Activated naive CD4-positive, alpha-beta T cell treated with anti-CD3 and anti-CD28 coated beads for 36 hours (primary cell): ENCODE data around the gene EML6. TPM values are rescaled to one million over a fixed set of nuclear protein-coding genes. Genes with fewer than 3 reads are reported as not detected.
A peak's percentile ranks its signal among the peaks of the same experiment; 100 is the strongest.

Source experiments
- CTCF ChIA-PET: fragments of 350-600 bp; sonication (Branson Sonifier 250); formaldehyde crosslinking; loops from one replicate; lab custom pipeline; 2021; ENCODE audit warnings: antibody characterized with exemption; lab: Charles Lee
- DNase-seq: peaks from one replicate; pipeline ENCODE4 v3.0.0-alpha.2; 2020
- H3K27ac Mint-ChIP-seq: one replicate; pipeline ENCODE4 v1.8.0; 2021; ENCODE audit warnings: mild to moderate bottlenecking, mixed read lengths
- H3K27me3 Mint-ChIP-seq: one replicate; pipeline ENCODE4 v1.8.0; 2021; ENCODE audit warnings: low read depth, mixed read lengths
- H3K36me3 Mint-ChIP-seq: one replicate; pipeline ENCODE4 v1.8.0; 2021; ENCODE audit warnings: low read depth, mixed read lengths
- H3K4me1 Mint-ChIP-seq: one replicate; pipeline ENCODE4 v1.8.0; 2021; ENCODE audit warnings: low read depth, mixed read lengths
- H3K4me3 Mint-ChIP-seq: one replicate; pipeline ENCODE4 v1.8.0; 2021; ENCODE audit warnings: mild to moderate bottlenecking, moderate library complexity, mixed read lengths
- H3K9me3 Mint-ChIP-seq: one replicate; pipeline ENCODE4 v1.8.0; 2021; ENCODE audit warnings: mixed read lengths
- intact Hi-C: fragments of 100-400 bp; cut with micrococcal nuclease; formaldehyde crosslinking; loops from one replicate; pipeline ENCODE4 v1.15.1; 2023
- total RNA-seq, 2 experiments: library from RNA; stranded (reverse); gene quantifications; one replicate each; pipeline ENCODE4 v1.2.3, GENCODE V29; 2021

Gene EML6
- total RNA-seq, 2 experiments from 2014 or later = 0.38 to 0.49 TPM

- Mint-ChIP-seq H3K27ac (no peak overlapping the region), H3K4me3 (no peak overlapping the region), H3K36me3 (no peaks in the 10 kb centered on the region), H3K27me3 (no peaks in the 10 kb centered on the region), H3K9me3 (peaks cover 2% of the 10 kb centered on the region), H3K4me1 (peaks cover 37% of the 10 kb centered on the region)
- intact Hi-C loops = loop anchor here (5.0 kb wide), 5 partner anchors 176 to 491 kb away; no protein-coding TSS in a partner anchor
- CTCF ChIA-PET = interaction anchor here (0.6 to 5.0 kb wide), 14 partner anchors 12 to 348 kb away, joined by 3 to 40 read pairs (median 4); partner anchors contain the start of gene RTN4
- no peak for DNase-seq
Measured at GRCh38 chr2:55012672-55013484, 289.4 kb downstream of the EML6 start.

GRCh38 chr2:55013936-55014335 is 290.5 kb downstream of the EML6 start:
- intact Hi-C loops = loop anchor here (2.0 to 5.0 kb wide), 6 partner anchors 113 to 492 kb away; no protein-coding TSS in a partner anchor
- Mint-ChIP-seq H3K4me3 (no peak overlapping the region), H3K36me3 (no peaks in the 10 kb centered on the region), H3K9me3 (peaks cover 2% of the 10 kb centered on the region), H3K4me1 (peaks cover 34% of the 10 kb centered on the region), H3K27ac (no peak overlapping the region), H3K27me3 (no peaks in the 10 kb centered on the region)
- CTCF ChIA-PET = interaction anchor here (0.5 to 5.0 kb wide), 12 partner anchors 11 to 335 kb away, joined by 3 to 40 read pairs (median 4); partner anchors contain the start of gene RTN4
- no peak for DNase-seq

- peaks cover 25% of the 10 kb centered on the region for H3K4me1 Mint-ChIP-seq
- no peak overlapping the region for H3K4me3 Mint-ChIP-seq
- peaks cover 8% of the 10 kb centered on the region for H3K36me3 Mint-ChIP-seq
- H3K9me3 Mint-ChIP-seq = peaks cover 2% of the 10 kb centered on the region
- CTCF ChIA-PET = interaction anchor here (1.0 to 5.0 kb wide), 7 partner anchors 10 to 159 kb away, joined by 3 to 40 read pairs (median 9); no protein-coding TSS in a partner anchor
- DNase-seq = peak; percentile 60
- no peak overlapping the region for H3K27ac Mint-ChIP-seq
- no peaks in the 10 kb centered on the region for H3K27me3 Mint-ChIP-seq
- intact Hi-C loops = loop anchor here (1.0 to 5.0 kb wide), 9 partner anchors 35 to 493 kb away; partner anchors contain the start of gene RTN4
Measured at GRCh38 chr2:55014962-55015939, 291.8 kb downstream of the EML6 start.

- no peak overlapping the region for H3K4me3 Mint-ChIP-seq
- CTCF ChIA-PET = interaction anchor here (0.9 to 2.9 kb wide), 7 partner anchors 10 to 157 kb away, joined by 3 to 10 read pairs (median 4); partner anchors contain the start of gene RTN4
- H3K9me3 Mint-ChIP-seq = peaks cover 2% of the 10 kb centered on the region
- intact Hi-C loops = no loop called here
- peaks cover 15% of the 10 kb centered on the region for H3K4me1 Mint-ChIP-seq
- H3K27ac Mint-ChIP-seq = no peak overlapping the region
- no peaks in the 10 kb centered on the region for H3K27me3 Mint-ChIP-seq
- H3K36me3 Mint-ChIP-seq = peaks cover 16% of the 10 kb centered on the region
- DNase-seq = no peak
Measured at GRCh38 chr2:55017428-55017827, 294.0 kb downstream of the EML6 start.

- DNase-seq = no peak
- Mint-ChIP-seq H3K36me3 (peaks cover 16% of the 10 kb centered on the region), H3K4me1 (peaks cover 13% of the 10 kb centered on the region), H3K27me3 (no peaks in the 10 kb centered on the region), H3K27ac (no peak overlapping the region), H3K4me3 (no peak overlapping the region), H3K9me3 (peaks cover 2% of the 10 kb centered on the region)
- CTCF ChIA-PET = interaction anchor here (0.6 to 2.9 kb wide), 4 partner anchors 32 to 233 kb away, joined by 3 to 10 read pairs (median 4); partner anchors contain the start of gene RTN4
- intact Hi-C loops = no loop called here
Measured at GRCh38 chr2:55017880-55018279, 294.4 kb downstream of the EML6 start.

GRCh38 chr2:55018619-55019018 is 295.2 kb downstream of the EML6 start:
- intact Hi-C loops = no loop called here
- H3K36me3 Mint-ChIP-seq = peaks cover 16% of the 10 kb centered on the region
- peaks cover 2% of the 10 kb centered on the region for H3K9me3 Mint-ChIP-seq
- H3K27me3 Mint-ChIP-seq = no peaks in the 10 kb centered on the region
- no peak overlapping the region for H3K4me3 Mint-ChIP-seq
- DNase-seq = no peak
- CTCF ChIA-PET = interaction anchor here (0.6 to 2.9 kb wide), 6 partner anchors 9 to 709 kb away, joined by 3 to 10 read pairs (median 4); partner anchors contain the start of gene RTN4
- H3K4me1 Mint-ChIP-seq = peaks cover 7% of the 10 kb centered on the region
- no peak overlapping the region for H3K27ac Mint-ChIP-seq

DNA sequence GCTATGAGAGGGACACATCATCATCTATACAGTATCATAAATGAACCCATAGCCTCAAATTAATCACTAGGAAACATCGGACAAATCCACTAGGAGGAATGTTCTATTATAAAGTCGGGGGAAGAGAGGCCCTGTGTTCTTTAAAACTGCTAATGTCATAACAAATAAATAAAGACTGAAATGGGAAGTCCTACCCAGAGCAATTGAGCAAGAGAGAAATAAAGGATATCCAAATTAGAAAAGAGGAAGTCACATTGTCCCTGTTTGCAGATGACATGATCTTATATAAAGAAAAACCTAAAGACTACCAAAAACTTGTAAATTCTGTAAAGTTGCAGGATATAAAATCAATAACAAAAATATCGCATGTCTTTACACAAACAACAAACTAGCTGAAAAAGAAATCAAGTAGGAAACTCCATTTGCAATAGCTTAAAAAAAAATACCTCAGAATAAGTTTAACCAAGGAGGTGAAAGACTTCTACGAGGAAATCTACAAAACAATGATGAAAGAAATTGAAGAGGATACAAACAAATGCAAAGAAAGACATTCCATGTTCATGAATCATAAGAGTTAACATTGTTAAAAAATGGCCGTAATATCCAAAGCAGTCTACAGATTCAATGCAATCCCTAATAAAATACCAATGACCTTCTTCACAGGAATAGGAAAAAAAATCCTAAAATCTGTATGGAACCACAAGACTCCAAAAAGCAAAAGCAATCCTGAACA is 296.2 kb downstream of the EML6 start:
- CTCF ChIA-PET = interaction anchor here (1.0 to 2.9 kb wide), 3 partner anchors 21 to 359 kb away, joined by 3 to 10 read pairs (median 6); no protein-coding TSS in a partner anchor
- no peak overlapping the region for H3K4me3 Mint-ChIP-seq
- H3K4me1 Mint-ChIP-seq = peaks cover 5% of the 10 kb centered on the region
- intact Hi-C loops = no loop called here
- no peak overlapping the region for H3K27ac Mint-ChIP-seq
- peaks cover 2% of the 10 kb centered on the region for H3K9me3 Mint-ChIP-seq
- H3K27me3 Mint-ChIP-seq = no peaks in the 10 kb centered on the region
- no peak for DNase-seq
- H3K36me3 Mint-ChIP-seq = peaks cover 16% of the 10 kb centered on the region
